HCT116 (cell line): ENCODE measurements around the gene UBAC2.

Experiments used
- CTCF ChIP-seq, 3 experiments: fragments of 200-600 bp in 1 of 3; sonication (generic) in 1 of 3; IDR thresholded peaks in 2 of 3; conservative IDR thresholded peaks in 1 of 3; 2 replicates each; pipeline ENCODE4 v1.5.1; 2012 to 2017; ENCODE audit warnings: low read depth in 2 of 3, low read length in 2 of 3, antibody characterized with exemption in 1 of 3, borderline replicate concordance in 1 of 3, control low read depth in 1 of 3, mild to moderate bottlenecking in 1 of 3, mixed read lengths in 1 of 3, mixed run types in 1 of 3, moderate library complexity in 1 of 3; ENCODE audit not compliant: insufficient read depth in 1 of 3
- EZH2 ChIP-seq: fragments of 200-600 bp; sonication (generic); IDR thresholded peaks from 2 replicates; pipeline ENCODE4 v1.6.1; 2017; ENCODE audit warnings: antibody characterized with exemption, mixed run types
- FOSL1 ChIP-seq: IDR thresholded peaks from 2 replicates; pipeline ENCODE4 v1.6.1; 2012; ENCODE audit warnings: low read depth
- POLR2A ChIP-seq: IDR thresholded peaks from 2 replicates; pipeline ENCODE4 v1.7.0; 2011; ENCODE audit warnings: borderline replicate concordance; ENCODE audit not compliant: insufficient read depth, insufficient read length; ENCODE audit errors: extremely low read depth
- SIN3A ChIP-seq: IDR thresholded peaks from 2 replicates; pipeline ENCODE4 v1.6.1; 2012; ENCODE audit warnings: low read depth
- SRF ChIP-seq: IDR thresholded peaks from 2 replicates; pipeline ENCODE4 v1.6.1; 2012; ENCODE audit warnings: low read depth

- no peak for TF ChIP-seq FOSL1
- no peak for TF ChIP-seq SRF
- TF ChIP-seq CTCF (IDR thresholded peaks at IDR 0.05 in 2 of 3, conservative IDR thresholded peaks at IDR 0.05 in 1 of 3; ENCODE audit: borderline replicate concordance in 1 of 3, insufficient read depth in 1 of 3, low read depth in 2 of 3, low read length in 2 of 3): no peak
- no peak for TF ChIP-seq POLR2A
- no peak for TF ChIP-seq EZH2
- no peak for TF ChIP-seq SIN3A
Measured at GRCh38 chr13:99173606-99174005, 27.0 kb upstream of the UBAC2 start.
